SK-N-DZ (cell line): Measurements from ENCODE around the gene TUBG2. TPM values are rescaled to one million over a fixed set of nuclear protein-coding genes. Genes with fewer than 3 reads are reported as not detected.
"Not testable (repeated sequence)": the region's sequence is repeated elsewhere in the genome, so short reads cannot be mapped to it uniquely, and the experiment has no call there.

ENCODE experiments used
- DNase-seq: peaks from one replicate; pipeline ENCODE4 v3.0.0-alpha.2; 2015; ENCODE audit warnings: low spot score
- polyA plus RNA-seq, 2 experiments: library from polyadenylated mRNA; depleted of rRNA; stranded (reverse); fragments of >200 nt; gene quantifications; 2 replicates each; pipeline ENCODE4 v1.2.3, GENCODE V29; 2014

Gene TUBG2
- 13.0 and 26.2 TPM in 2 replicates for polyA plus RNA-seq (2014; cell fraction: cytosol; rRNA removed)
- polyA plus RNA-seq (2014; cell fraction: nucleus; rRNA removed) = 47.1 and 58.4 TPM in 2 replicates

DNA sequence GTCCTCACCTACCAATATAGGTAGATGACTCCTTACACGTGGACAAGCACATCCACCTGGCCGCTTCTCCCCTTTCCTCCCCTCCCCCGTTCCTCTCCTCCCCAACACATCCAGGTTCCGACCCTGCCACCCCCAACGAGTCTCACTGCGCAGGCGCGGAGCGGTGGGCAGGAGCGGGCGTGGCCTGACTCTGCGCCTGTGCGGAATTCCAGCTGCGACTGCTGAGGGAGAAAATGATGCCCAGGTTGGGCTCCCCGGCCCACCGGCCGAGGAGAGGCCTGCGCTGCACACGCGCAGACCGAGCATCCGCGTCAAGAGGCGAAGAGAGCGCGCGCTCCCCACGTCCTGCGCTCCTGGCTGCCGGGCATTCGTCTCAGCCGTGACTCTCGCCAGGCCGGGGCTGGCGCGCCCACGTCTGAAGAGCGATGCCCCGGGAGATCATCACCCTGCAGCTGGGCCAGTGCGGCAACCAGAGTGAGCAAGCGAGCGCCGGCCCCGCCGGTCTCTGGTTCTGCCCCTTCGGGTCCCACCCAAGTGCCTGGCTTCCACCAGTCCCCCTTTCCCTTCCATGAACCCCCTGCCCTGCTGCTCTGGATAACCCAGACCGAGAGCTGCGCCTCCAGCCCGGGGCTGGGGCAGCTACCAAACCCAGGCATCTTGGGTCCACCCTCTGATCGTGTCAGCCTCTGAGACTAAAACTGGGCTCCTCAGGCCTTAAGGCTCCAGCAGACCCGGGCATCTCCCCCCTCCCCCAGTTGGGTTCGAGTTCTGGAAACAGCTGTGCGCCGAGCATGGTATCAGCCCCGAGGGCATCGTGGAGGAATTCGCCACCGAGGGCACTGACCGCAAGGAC lies at the start of gene TUBG2:
TUBG2 (plus strand) TSS at position 206 of the 853 bp plus-strand sequence; CDS start at position 426, 220 bp downstream.
- DNase-seq = peak; percentile 94

DNA sequence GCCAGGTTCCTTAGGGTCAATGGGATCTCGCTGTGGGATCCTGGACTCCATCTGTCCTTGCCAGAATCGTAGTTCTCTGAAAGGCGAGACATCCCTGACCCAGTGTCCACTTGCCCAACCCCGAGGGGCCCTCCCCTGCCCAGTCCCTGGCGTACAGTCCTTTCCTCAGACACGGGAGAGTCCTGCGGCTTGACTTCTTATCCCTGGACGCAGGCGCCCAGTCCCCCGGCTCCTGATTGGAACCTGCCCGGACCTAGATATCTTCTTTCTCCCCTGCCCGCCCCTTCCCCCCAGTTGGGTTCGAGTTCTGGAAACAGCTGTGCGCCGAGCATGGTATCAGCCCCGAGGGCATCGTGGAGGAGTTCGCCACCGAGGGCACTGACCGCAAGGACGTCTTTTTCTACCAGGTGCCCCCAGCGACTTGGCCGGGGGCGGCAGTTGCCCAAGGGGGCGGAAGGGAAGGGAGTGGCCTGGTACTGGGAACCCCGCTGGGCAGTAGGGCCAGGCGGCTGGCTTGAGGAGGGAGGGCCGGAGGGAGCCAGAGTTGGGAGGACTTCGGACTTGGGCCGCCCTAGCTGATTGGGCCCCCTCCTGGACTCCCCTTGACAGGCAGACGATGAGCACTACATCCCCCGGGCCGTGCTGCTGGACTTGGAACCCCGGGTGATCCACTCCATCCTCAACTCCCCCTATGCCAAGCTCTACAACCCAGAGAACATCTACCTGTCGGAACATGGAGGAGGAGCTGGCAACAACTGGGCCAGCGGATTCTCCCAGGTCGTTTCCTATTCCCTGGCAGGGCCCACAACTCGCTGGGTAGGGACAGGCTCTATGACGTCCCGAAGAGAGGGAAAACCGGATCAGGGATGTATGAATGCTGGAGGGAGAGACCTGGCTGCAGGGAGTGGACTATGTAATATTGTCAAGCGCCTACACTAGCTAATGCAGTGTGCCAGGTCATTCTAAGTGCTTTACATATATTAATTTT lies 49.0 kb upstream of the TUBG2 start:
- not testable (repeated sequence) for DNase-seq

DNA sequence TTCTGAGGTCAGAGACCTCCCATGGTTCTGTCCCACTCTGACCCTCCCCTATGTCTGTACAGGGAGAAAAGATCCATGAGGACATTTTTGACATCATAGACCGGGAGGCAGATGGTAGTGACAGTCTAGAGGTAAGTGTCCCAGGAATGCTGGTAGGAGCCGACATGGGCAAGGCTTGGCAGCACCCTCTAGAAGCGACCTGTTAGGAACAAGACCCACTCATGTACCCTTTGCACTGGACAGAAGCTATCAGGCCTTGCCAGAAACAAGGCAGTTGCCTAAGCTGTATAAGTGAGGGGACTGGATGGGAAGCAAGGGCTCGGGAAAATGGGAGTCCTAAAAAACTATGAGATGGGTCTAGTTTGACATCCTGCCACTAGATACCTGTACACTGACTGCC lies 47.1 kb upstream of the TUBG2 start:
- no peak for DNase-seq

DNA sequence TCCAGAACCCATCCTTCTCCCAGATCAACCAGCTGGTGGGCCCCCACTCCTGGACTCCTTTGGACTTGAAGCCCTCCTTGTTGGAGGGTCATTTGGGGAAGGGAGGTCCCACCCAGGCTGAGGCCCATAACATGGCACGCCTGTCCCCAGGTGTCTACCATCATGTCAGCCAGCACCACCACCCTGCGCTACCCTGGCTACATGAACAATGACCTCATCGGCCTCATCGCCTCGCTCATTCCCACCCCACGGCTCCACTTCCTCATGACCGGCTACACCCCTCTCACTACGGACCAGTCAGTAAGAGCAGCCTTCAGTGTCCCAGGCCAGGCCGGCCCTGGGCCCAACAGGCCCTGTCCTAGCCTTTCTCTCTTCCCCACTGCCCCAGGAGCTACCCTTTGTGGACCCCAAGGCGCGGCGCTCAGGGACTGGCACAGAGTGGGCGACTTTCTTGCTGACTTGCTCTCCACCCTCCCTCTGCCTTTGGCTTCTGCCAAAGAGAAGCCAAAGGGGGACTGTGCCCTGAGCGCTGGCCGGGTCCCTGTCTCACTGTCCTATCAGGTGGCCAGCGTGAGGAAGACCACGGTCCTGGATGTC lies 45.3 kb upstream of the TUBG2 start:
- DNase-seq = no peak

DNA sequence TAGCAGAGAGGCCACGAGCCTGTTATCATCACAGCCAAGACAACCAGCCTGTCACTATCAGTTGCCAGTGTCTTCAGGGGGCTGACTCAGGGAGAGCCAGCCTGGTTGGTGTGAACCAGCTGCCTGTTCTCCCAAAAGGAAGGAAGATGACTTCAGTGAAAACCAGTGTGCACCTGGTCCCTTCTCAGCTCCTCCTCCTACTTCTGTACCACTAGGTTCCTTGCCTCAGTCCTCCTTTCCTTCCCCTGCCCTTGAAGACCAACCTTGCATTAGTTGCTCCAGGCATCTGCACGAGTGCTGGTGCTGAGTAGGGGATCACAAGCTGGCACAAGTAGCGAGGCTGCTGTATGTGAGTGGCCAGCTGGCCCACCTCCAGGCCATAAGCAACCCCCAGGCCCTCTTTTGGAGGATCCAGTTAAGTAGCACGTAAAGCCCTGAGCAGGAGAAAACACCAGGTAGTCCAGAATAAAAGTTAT lies 41.1 kb upstream of the TUBG2 start:
- no peak for DNase-seq

DNA sequence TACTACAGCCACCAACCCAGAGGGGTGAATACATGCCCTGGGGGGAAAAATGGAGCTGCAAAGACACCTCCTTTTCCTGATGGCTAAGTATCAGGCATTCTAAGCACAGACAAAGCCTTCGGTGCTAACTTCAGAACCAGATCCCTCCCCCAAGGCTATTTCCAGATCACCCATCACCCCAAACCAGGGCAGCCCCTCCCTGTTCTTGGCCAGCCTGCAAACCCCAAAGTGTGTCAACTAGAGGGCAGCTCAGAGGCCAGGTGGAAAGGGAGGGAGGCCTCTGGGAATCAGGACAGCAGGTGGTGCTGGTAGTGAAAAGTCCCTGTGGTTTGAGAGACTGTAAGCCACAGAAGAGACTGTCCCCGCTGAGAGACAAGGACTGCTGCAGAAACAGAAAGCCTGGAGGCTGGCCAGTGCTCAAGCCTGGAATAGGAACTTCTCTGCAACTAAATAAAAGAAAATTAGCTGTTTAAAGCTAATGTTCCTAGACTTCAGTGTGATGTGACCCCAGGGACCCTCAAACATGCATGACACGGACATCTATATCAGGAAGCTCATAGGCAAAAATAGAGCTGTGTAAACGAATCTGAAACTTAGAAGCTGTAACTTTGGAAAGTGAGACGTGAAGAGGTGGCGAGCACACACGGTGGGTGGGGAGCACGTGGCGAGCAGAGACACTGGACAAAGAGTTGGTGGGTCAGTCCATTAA lies 40.5 kb upstream of the TUBG2 start:
- peak; percentile 62 for DNase-seq

DNA sequence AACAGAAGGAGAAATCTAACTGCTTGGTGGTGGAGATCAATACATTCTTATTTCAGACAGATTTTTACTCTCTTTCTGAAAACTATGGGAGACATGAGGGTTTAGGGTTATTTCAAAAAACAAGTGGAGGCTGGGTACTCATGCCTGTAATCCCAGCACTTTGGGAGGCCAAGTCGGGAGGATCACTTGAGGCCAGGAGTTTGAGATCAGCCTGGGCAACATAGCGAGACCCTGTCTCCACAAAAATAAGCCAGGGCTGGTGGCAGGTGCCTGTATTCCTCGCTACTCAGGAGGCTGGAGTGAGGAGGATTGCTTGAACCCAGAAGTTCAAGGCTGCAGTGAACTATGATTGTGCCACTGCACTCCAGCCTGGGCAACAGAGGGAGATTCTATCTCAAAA lies 37.1 kb upstream of the TUBG2 start:
- DNase-seq = not testable (repeated sequence)

DNA sequence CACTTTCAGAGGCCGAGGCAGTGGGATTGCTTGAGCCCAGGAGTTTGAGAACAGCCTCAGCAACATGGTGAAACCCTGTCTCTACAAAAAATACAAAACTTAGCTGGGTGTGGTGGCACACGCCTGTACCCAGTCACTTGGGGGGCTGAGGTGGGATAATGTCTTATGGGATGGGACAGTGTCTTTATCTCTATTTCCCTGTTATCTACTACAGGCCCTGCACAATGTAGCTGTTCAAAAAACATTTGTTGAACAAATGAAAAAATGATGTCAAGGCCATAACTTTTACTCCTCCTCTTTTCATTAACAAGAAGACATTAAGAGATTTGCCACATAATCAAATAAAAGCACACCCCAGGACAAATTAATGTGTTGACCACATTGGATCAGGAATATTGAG lies 35.8 kb upstream of the TUBG2 start:
- no peak for DNase-seq

DNA sequence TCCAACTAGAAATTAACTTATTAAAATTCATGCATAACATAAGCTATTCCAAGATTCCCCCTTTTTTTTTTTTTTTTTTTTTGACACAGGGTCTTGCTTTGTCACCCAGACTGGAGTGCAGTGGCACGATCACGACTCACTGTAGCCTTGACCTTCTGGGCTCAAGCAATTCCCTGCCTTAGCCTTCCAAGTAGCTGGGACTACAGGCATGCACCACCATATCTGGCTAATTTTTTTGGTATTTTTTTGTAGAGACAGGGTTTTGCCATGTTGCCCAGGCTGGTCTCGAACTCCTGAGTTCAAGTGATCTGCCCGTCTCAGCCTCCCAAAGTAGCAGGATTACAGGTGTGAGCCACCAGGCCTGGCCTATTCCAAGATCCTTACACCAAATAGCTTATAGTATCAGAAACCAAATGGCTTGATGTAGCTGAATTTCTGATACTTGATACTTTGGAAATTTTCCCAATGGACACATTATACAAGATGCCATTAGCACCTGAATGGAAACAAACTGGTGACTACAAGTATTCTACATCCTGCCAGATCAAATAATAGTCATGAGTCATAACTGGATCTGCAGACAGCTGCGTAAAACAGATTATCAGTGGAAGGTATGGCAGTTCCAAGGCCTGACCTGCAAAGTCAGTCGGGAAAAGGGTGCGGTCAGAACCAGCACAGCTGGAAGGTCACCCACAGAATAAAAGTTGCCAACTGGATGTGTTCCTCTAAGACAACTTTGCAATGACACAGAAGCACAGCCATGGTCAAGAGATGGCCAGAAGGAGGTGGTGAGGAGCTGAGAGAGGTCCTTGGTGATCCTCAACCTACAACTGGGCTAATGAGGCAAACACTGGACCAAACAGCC lies 35.1 kb upstream of the TUBG2 start:
- DNase-seq = no peak

DNA sequence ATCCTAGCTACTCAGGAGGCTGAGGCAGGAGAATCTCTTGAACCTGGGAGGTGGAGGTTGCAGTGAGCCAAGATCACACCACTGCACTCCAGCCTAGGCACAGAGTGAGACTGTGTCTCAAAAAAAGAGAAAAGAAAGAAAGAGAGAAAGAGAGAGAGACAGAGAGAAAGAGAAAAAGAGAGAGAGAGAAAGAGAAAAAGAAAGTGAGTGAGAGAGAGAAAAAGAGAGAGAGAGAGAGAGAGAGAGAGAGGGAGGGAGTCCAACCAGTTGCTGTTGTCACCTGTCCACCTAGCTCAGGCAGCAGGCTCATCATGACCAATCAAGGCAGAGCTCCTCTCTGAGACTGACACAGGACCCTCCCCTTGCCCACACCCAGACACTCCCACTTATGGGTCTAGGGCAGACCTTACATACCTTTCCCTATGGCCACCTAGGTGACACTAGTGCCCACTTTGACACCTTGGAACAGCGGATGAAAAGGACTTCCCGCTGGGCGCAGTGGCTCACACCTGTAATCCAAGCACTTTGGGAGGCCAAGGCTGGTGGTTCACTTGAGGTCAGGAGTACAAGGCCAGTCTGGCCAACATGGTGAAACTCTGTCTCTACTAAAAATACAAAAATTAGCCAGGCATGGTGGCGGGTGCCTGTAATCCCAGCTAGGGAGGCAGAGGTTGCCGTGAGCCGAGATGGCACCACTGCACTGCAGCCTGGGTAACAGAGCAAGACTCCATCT lies 31.9 kb upstream of the TUBG2 start:
- not testable (repeated sequence) for DNase-seq

DNA sequence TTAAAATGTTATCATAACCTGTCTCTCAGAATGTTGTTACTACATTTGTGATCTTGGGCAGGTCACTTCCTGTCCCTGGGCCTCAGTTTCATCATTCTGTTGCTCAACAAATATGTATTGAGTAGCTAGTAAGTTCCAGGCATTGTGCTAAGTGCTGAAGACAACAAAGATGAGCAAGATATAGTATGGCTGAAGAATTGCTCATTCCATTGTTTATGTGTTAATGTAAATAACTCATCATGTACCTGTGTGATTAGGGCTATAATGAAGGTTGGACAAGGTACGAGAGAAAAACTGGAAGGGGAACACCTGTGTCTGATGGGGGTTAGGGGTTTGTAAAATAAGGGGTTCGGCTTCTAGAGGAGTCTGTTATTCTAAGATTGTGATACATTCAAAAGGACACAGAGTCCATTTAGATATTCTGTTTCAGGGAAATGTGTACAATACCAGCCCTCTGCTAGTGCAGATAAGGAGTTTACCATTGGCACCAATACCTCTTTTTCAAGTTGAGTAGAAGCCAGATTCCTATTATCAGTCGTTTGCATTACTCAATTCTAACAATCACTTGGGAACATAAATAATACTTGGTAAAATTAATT lies 29.6 kb upstream of the TUBG2 start:
- no peak for DNase-seq

DNA sequence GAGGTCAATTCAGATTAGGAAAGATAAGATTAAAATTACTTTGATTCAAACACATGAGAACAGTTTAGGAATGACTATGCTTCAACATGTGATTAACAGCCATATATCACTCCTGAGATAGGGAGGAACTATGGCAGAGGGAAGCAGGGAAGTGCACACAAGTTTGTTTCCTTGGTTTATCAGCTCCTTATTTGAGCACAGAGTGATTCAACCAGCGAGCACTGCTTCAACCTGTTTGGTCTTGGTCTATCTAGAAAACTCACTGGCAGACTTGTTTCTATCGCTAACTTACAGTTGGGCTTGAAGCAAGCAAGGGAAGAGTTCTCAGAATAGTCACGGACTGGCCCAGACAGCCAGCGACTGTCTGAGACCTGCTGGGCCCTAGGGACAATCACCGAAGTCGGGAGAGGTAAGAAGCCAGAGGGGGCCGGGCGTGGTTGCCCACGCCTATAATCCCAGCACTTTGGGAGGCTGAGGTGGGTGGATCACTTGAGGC lies 26.1 kb upstream of the TUBG2 start:
- DNase-seq = no peak

DNA sequence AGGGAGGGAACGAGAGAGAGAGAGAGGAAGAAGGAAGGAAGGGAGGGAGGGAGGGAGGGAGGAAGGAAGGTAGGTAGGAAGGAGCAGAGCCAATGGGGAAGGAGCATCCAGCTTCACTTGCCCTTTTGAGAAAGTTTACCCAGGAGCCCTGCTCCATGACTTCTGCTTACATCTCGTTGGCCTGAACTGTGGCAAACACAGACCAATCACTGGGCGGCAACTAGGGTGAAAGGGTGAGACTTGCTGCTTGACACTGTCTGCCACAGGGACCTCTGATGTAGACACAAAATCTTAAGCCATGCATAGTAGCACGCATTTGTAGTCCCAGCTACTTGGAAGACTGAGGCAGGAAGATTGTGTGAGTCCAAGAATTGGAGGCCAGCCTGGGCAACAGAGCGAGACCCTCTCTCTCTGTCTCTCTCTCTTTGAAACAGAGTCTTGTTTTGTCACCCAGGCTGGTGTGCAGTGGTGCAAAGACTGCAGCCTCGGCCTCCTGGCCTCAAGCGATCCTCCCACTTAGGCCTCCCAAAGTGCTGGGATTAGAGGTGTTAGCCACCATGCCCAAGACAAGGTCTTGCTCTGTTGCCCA lies 19.5 kb upstream of the TUBG2 start:
- DNase-seq = no peak

DNA sequence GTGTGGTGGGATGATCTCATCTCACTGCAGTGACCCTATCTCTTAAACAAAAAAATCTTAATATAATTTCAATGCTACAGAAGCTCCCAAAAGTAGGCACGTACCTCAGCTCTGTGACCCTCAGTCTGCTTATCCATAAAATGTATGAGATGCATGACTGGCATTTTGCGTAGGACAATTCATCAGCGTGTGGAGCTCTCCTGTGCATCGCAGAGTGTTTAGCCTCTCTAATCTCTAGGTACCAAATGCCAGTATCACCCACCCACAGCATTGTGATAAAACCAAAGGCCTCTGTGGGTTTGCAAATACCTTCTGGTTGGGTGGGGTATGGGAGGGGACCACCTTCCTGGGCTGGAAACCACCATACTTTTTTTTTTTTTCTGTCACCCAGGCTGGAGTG lies 19.0 kb upstream of the TUBG2 start:
- no peak for DNase-seq

DNA sequence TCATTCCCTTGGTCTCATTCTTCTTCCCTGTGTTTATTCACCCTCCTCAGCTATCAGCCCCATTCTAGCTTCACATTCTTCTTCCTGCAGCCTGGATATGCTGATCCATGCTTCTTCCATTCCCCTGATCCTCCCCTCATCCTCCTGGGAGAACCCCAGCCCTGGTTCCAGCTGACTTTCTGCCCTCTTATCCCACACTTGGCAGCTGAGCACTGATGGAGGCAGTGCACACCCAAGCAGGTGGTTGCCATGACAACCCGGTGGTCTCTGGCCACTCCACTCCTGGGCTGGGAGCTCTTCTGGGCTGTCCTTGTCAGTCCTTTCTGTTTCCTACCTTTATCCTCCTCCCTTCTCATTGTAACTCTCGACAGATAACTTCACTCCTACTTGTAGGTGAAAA lies 16.7 kb upstream of the TUBG2 start:
- DNase-seq = peak; percentile 66

DNA sequence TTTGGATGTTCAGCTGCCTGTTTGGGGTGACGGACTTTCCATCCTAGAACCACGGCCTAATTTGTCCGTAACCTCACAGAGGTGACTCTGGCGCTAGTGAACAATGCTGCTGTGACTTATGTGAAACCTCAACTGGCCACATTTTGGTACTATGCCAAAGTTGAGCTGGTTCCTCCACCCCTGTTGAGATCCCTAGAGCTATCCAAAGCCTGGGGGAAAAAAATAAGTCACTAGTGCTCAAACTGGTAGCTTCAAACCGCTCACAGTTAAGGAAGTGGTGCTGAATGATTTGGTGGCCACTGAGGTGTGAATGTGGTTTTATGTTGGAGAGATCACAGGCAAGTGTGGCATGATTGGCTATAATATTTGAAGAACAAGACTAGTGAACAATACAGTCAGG lies 11.3 kb upstream of the TUBG2 start:
- no peak for DNase-seq

DNA sequence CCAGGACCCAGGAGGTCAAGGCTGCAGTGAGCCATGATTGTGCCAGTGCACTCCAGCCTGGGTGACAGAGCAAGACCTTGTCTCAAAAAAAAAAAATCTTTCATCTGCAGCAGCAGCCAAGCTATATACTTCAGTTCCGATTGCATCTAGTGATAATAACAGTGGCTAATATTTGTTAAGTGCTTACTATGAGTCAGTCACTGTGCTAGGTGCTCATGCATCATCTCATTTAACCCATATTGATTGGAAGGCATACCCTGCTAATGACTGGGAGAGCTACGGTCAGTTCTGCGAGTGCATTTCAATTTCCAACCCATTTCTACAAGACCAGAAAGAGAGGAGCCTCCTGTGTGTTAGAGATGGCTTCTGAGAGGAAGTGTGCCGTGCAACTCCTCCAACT lies 7.7 kb upstream of the TUBG2 start:
- DNase-seq = no peak
